ENCODE measurements around the gene NQO1. TPM values are rescaled to one million over a fixed set of nuclear protein-coding genes. Genes with fewer than 3 reads are reported as not detected.

The NQO1 gene
- total RNA-seq, 1 donor from 2014 or later, result 22.8 TPM

DNA sequence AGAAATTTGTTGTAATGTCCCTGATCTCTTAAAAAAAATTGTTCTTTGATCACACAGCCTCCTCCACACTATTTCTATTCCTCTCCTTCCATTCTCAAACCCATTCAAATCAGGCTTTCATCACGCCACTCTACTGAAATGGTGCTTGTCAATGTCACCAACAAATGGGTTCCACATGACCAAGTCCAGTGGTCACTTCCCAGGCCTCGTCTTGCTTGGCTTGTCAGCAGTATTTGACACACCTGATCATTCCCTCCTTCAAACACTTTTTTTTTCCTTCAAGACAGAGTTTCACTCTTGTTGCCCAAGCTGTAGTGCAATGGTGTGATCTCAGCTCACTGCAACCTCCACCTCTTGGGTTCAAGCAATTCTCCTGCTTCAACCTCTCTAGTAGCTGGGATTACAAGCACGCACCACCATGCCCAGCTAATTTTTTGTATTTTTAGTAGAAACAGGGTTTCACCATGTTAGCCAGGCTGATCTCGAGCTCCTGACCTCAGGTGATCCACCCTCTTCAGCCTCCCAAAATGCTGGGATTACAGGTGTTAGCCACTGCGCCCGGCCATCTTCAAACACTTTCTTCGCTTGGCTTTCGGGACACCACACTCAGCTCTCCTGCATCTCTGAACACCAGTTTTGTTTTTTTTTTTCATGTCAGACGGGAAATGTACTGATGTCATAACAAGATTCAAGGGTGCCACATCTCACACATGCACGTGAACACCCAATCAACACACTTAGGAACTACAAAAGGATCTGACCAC lies 18.3 kb downstream of the NQO1 start:
- intact Hi-C loops (cut with micrococcal nuclease), result loop anchor here (2.0 kb wide), 1 partner anchor 311 kb away; no protein-coding TSS in a partner anchor

- intact Hi-C loops (cut with micrococcal nuclease), result no loop called here
These were observed 19.4 kb downstream of the NQO1 start for GRCh38 chr16:69706975-69707340.

- intact Hi-C loops (cut with micrococcal nuclease), result no loop called here
These were observed 19.9 kb downstream of the NQO1 start for GRCh38 chr16:69706256-69706974.

- intact Hi-C loops (cut with micrococcal nuclease), result no loop called here
These were observed 22.7 kb downstream of the NQO1 start for GRCh38 chr16:69703638-69704037.

- intact Hi-C loops (cut with micrococcal nuclease), result no loop called here
These were observed 24.5 kb downstream of the NQO1 start for GRCh38 chr16:69701866-69702265.

DNA sequence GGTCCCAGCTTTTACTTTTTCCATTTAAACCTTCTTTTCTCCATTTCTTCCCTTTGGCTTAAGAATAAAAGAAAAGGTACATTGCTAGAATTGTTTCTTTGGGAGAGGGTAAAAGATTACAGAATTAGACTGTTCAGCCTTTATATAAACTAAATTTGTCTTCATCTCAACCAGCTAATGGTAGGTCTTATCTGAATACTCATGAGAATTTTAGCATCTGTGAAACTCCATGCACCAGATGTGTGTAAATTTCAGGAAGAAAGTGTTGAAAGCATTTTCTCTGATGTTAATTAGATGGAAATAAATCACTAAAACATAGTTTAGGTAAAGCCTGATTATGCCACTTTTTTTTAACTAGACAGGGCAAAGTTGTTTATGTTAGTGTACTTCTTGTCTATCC lies 24.9 kb downstream of the NQO1 start:
- intact Hi-C loops (cut with micrococcal nuclease), result no loop called here

DNA sequence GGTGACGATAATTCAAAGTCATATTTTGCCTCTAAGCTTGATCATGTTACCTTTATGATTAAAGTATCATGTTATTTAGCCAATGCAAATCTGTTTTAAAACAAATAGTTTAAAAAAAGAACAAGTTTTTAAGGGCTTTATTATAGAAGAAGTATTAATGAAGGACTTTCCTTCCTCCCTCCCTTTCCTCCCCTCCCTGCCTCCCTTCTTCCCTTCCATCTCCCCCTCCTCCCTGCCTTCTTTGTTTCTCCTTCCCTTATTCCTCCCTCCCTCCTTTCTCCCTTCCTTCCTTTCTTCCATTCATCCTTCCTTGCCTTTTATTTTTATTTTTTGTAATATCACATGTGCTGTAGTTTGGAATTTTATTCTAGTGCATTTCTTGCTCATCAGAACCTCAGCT lies 26.4 kb downstream of the NQO1 start:
- intact Hi-C loops (cut with micrococcal nuclease), result no loop called here

DNA sequence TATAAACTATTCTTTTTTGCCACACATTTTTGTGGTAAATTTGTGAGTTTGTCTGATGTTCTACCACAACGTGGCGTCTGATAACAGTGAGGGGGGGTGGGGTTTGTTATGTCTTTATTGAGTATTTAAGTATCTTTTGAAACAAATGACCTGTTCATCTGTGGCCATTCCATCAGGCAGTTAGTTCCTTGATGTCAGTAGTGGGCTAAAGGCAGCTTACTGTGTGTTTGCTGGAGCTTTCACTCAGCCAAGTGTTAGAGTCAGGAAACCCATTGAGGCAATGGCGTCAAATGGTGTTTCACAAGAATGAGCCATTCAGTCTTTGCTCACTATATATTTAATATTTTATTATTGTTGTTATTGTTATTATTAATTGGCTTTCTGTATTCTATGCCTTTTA lies 28.0 kb downstream of the NQO1 start:
- intact Hi-C loops (cut with micrococcal nuclease), result no loop called here

GRCh38 chr16:69693916-69694315 lies 32.4 kb downstream of the NQO1 start:
- intact Hi-C loops (cut with micrococcal nuclease), result no loop called here

DNA sequence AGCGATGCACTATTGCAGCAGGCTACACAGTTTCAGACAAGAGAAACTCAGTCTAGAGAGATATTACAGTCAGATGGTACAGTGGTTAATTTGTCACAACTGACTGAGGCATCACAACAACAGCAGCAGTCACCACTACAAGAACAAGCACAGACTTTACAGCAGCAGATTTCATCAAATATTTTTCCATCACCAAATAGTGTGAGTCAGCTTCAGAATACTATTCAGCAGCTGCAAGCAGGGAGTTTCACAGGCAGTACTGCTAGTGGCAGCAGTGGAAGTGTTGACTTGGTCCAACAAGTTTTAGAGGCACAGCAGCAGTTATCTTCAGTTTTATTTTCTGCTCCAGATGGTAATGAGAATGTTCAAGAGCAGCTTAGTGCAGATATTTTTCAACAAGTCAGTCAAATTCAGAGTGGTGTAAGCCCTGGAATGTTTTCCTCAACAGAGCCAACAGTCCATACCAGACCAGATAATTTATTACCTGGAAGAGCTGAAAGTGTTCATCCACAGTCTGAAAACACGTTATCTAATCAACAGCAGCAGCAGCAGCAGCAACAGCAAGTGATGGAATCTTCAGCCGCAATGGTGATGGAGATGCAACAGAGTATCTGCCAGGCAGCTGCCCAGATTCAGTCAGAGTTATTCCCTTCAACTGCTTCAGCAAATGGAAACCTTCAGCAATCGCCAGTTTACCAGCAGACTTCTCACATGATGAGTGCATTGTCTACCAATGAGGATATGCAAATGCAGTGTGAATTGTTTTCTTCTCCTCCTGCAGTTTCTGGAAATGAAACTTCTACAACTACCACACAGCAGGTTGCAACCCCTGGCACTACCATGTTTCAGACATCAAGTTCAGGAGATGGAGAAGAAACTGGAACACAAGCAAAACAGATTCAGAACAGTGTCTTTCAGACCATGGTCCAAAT lies 34.1 kb downstream of the NQO1 start:
- intact Hi-C loops (cut with micrococcal nuclease), result no loop called here

- intact Hi-C loops (cut with micrococcal nuclease), result no loop called here
These were observed 37.8 kb downstream of the NQO1 start for GRCh38 chr16:69688589-69688988.

- intact Hi-C loops (cut with micrococcal nuclease), result no loop called here
These were observed 46.0 kb downstream of the NQO1 start for GRCh38 chr16:69680358-69680757.

DNA sequence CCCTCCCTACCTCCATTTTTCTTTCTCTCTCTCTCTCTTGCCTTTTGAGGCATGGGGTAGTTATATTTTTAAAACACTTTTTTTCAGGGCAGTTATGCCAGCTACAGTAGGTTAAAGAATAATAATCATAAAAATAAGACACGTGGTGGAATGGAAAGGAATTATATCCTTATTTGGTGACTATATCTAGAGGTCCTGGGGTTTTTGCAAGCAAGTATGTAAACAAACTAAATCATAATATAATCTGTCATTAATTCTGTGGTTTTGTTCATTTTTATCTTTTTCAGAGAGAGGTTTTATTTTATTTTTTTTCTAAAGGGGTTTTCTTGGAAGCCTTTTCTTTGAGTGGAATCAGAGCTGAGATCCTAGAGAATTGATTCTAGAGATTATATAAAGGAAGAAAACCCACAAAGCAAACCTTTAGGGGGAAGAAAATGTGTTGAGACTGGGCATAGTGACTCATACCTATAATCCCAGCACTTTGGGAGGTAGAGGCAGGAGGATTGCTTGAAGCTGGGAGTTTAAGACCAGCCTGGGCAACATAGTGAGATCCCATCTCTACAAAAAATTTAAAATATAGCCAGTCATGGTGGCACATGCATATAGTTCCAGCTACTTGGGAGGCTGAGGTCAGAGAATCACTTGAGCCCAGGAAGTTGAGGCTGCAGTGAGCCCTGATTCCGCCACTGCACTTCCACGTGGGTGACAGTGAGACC lies 53.2 kb downstream of the NQO1 start:
- intact Hi-C loops (cut with micrococcal nuclease), result no loop called here

GRCh38 chr16:69672315-69672997 lies 53.9 kb downstream of the NQO1 start:
- intact Hi-C loops (cut with micrococcal nuclease), result no loop called here

DNA sequence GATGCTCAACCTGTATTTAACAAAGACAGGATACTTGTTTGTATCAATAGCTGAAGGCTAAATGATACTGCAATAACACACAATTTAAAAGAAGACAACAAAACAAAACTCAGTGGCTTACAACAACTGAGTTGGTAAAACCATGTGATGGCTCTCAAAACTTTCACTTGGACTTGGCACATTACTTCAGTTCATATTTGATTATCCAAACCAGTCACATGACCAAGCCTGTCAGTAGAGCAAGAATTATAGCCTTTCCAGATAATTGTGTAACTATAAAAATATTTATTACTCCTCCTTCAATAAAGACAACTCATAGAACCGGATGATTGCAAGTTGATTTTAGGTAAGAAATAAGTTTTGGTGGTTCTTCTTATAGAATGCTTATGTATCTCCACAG lies 56.8 kb downstream of the NQO1 start:
- intact Hi-C loops (cut with micrococcal nuclease), result no loop called here

GRCh38 chr16:69663846-69664245 lies 62.5 kb downstream of the NQO1 start:
- intact Hi-C loops (cut with micrococcal nuclease), result no loop called here

DNA sequence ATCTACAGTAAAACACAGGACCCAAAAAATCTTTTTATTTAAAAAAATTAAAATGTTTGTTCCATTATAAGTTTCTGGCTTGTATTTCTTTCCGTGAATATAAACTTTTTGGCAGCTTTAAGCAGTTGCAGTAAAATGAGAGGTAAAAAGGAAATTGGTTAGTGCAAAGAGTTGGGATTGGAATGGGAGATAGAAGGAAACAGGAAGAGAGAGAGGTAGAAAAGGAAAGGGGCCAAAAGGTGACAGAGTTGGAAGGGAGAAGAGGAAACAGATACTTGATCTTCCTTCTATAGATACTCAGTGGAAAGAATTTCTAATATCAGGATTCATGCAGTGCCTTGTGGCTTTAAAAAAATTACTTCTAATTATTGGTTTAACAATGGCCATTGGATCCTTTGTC lies 63.5 kb downstream of the NQO1 start:
- intact Hi-C loops (cut with micrococcal nuclease), result no loop called here

GRCh38 chr16:69660166-69660565 lies 66.2 kb downstream of the NQO1 start:
- intact Hi-C loops (cut with micrococcal nuclease), result no loop called here

Data from T-helper 1 cell treated with Interleukin-12 subunit alpha and Interleukin-12 subunit beta and Interleukin-4 antibody, amounts not matched to agents 30 ng/mL and 1 ng/mL, for 36 hours (primary cell).